ENCODE results near the gene RBMS1.

The RBMS1 gene

DNA sequence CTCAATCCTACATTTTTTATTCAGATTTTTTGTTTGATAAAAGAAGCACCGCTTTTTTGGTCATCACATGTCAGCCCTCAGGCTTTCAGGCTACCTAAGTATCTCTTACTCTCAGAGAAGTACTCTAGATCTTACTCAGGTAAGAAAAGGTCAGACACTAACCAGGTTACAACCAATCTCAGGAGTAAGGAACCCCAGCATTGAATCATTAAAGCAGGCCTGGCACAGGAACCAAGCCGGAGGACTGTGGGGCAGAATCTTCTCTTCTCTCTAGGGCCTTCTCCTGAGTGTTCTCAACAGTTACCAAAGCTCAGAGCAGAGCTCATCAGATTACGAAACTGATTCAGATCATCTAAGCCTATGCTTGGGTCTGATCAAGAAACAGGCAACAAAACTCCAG lies 28.2 kb downstream of the RBMS1 start:
- Histone ChIP-seq H3K27ac (ENCODE audit: low read length) (no peak overlapping the region), H3K9me3 (ENCODE audit: insufficient read depth, low read length) (no peaks in the 10 kb centered on the region), H3K27me3 (ENCODE audit: low read depth, low read length) (no peaks in the 10 kb centered on the region), H3K4me1 (ENCODE audit: low read length) (no peaks in the 10 kb centered on the region), H3K4me3 (ENCODE audit: low read length) (no peak overlapping the region), H4K20me1 (ENCODE audit: insufficient read depth, low read length) (no peaks in the 10 kb centered on the region), H3K9ac (ENCODE audit: low read length) (no peak overlapping the region), H3K79me2 (ENCODE audit: low read length) (no peaks in the 10 kb centered on the region), H3K4me2 (ENCODE audit: low read length) (no peak overlapping the region), H2AFZ (ENCODE audit: low read depth, low read length) (no peak overlapping the region), H3K36me3 (replicated peaks; ENCODE audit: low read depth, low read length) (no peaks in the 10 kb centered on the region)
- TF ChIP-seq, protein P1, sequence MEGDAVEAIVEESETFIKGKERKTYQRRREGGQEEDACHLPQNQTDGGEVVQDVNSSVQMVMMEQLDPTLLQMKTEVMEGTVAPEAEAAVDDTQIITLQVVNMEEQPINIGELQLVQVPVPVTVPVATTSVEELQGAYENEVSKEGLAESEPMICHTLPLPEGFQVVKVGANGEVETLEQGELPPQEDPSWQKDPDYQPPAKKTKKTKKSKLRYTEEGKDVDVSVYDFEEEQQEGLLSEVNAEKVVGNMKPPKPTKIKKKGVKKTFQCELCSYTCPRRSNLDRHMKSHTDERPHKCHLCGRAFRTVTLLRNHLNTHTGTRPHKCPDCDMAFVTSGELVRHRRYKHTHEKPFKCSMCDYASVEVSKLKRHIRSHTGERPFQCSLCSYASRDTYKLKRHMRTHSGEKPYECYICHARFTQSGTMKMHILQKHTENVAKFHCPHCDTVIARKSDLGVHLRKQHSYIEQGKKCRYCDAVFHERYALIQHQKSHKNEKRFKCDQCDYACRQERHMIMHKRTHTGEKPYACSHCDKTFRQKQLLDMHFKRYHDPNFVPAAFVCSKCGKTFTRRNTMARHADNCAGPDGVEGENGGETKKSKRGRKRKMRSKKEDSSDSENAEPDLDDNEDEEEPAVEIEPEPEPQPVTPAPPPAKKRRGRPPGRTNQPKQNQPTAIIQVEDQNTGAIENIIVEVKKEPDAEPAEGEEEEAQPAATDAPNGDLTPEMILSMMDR (IDR thresholded peaks at IDR 0.05; ENCODE audit: low read depth, low read length) = no peak
- TF ChIP-seq EZH2phosphoT487 (IDR thresholded peaks at IDR 0.05; ENCODE audit: low read depth) = no peak

DNA sequence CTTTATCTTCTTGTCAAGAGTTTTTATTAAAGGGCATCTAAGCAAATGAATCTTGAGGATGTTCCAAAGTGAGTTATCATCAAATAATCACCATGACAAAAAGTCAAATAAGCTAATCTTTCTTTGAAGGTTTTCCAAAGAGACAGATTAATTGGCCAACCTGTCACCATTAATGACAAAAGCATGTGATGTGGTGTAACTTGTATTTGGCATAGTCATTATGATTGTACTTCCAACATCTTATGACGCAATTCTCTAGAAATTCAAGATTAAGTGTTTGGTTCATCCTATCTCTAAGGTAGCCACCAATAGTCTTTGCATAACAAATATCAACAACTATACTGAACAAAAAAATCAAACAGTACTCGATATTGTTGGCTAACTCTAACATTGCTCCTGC lies 28.6 kb downstream of the RBMS1 start:
- no peak overlapping the region for H3K4me3 ChIP-seq (ENCODE audit: low read length)
- H2AFZ ChIP-seq (ENCODE audit: low read depth, low read length) = no peak overlapping the region
- TF ChIP-seq EZH2phosphoT487 (IDR thresholded peaks at IDR 0.05; ENCODE audit: low read depth) = no peak
- TF ChIP-seq, protein P1 (IDR thresholded peaks at IDR 0.05; ENCODE audit: low read depth, low read length) = no peak
- no peaks in the 10 kb centered on the region for H3K4me1 ChIP-seq (ENCODE audit: low read length)
- no peaks in the 10 kb centered on the region for H3K36me3 ChIP-seq (replicated peaks; ENCODE audit: low read depth, low read length)
- H3K9ac ChIP-seq (ENCODE audit: low read length) = no peak overlapping the region
- no peaks in the 10 kb centered on the region for H3K9me3 ChIP-seq (ENCODE audit: insufficient read depth, low read length)
- H3K27ac ChIP-seq (ENCODE audit: low read length) = no peak overlapping the region
- H3K79me2 ChIP-seq (ENCODE audit: low read length) = no peaks in the 10 kb centered on the region
- no peak overlapping the region for H3K4me2 ChIP-seq (ENCODE audit: low read length)
- no peaks in the 10 kb centered on the region for H4K20me1 ChIP-seq (ENCODE audit: insufficient read depth, low read length)
- no peaks in the 10 kb centered on the region for H3K27me3 ChIP-seq (ENCODE audit: low read depth, low read length)

DNA sequence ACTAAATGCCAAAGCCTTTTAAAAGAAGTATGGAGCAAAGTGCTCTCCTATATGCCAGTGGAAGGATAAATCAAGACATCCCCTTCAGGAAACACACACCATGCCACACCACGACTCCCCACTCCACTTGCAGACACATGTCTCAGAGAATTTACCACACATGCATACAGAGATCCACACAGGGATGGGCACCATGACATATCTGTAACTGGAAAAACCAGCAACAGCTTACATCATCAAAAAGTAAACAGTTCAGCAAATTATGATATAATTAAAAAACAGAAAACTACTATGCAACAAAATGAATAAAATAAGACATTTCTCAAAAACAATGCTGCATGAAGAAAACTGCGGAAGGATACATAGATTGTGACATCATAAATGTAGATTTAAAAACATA lies 29.6 kb downstream of the RBMS1 start:
- H4K20me1 ChIP-seq (ENCODE audit: insufficient read depth, low read length) = no peaks in the 10 kb centered on the region
- H3K4me2 ChIP-seq (ENCODE audit: low read length) = no peak overlapping the region
- H3K4me3 ChIP-seq (ENCODE audit: low read length) = no peak overlapping the region
- H3K9me3 ChIP-seq (ENCODE audit: insufficient read depth, low read length) = no peaks in the 10 kb centered on the region
- H3K36me3 ChIP-seq (replicated peaks; ENCODE audit: low read depth, low read length) = no peaks in the 10 kb centered on the region
- no peak overlapping the region for H3K9ac ChIP-seq (ENCODE audit: low read length)
- no peaks in the 10 kb centered on the region for H3K4me1 ChIP-seq (ENCODE audit: low read length)
- TF ChIP-seq, protein P1 (IDR thresholded peaks at IDR 0.05; ENCODE audit: low read depth, low read length) = no peak
- TF ChIP-seq EZH2phosphoT487 (IDR thresholded peaks at IDR 0.05; ENCODE audit: low read depth) = no peak
- no peaks in the 10 kb centered on the region for H3K79me2 ChIP-seq (ENCODE audit: low read length)
- no peaks in the 10 kb centered on the region for H3K27me3 ChIP-seq (ENCODE audit: low read depth, low read length)
- no peak overlapping the region for H3K27ac ChIP-seq (ENCODE audit: low read length)
- no peak overlapping the region for H2AFZ ChIP-seq (ENCODE audit: low read depth, low read length)

DNA sequence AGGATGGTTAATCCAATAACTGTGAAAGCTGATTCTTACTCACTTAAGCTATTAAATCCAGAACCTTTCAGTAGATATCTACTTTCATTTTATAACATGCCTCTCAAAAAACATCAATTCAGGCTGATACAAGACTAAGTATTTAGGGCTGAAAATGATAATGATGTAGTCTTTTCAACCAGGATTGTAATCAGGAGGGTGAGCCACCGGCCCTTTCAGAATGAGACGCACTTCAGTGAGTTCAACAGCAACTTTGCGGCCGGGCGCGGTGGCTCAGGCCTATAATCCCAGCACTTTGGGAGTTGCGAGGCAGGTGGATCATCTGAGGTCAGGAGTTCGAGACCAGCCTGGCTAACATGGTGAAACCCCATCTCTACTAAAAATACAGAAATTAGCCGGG lies 30.4 kb downstream of the RBMS1 start:
- no peaks in the 10 kb centered on the region for H3K9me3 ChIP-seq (ENCODE audit: insufficient read depth, low read length)
- H3K4me1 ChIP-seq (ENCODE audit: low read length) = no peaks in the 10 kb centered on the region
- no peak overlapping the region for H3K4me3 ChIP-seq (ENCODE audit: low read length)
- no peaks in the 10 kb centered on the region for H3K36me3 ChIP-seq (replicated peaks; ENCODE audit: low read depth, low read length)
- no peak overlapping the region for H3K9ac ChIP-seq (ENCODE audit: low read length)
- no peaks in the 10 kb centered on the region for H3K79me2 ChIP-seq (ENCODE audit: low read length)
- no peak overlapping the region for H2AFZ ChIP-seq (ENCODE audit: low read depth, low read length)
- no peaks in the 10 kb centered on the region for H3K27me3 ChIP-seq (ENCODE audit: low read depth, low read length)
- no peaks in the 10 kb centered on the region for H4K20me1 ChIP-seq (ENCODE audit: insufficient read depth, low read length)
- H3K27ac ChIP-seq (ENCODE audit: low read length) = no peak overlapping the region
- no peak for TF ChIP-seq EZH2phosphoT487 (IDR thresholded peaks at IDR 0.05; ENCODE audit: low read depth)
- TF ChIP-seq, protein P1 (IDR thresholded peaks at IDR 0.05; ENCODE audit: low read depth, low read length) = no peak
- H3K4me2 ChIP-seq (ENCODE audit: low read length) = no peak overlapping the region

All from OCI-LY3 (cell line).